SK-N-MC (cell line): ENCODE data around the gene PLD5.

Experiments used
- EZH2 ChIP-seq: fragments of 200-600 bp; sonication (generic); IDR thresholded peaks from one replicate; pipeline ENCODE4 v1.6.1; 2017; ENCODE audit warnings: antibody characterized with exemption
- FOXP2 ChIP-seq: optimal IDR thresholded peaks from 2 replicates; pipeline ENCODE3; 2011; ENCODE audit warnings: mild to moderate bottlenecking, moderate library complexity; ENCODE audit not compliant: insufficient read depth; ENCODE audit errors: extremely low read length, control extremely low read depth
- POLR2AphosphoS5 ChIP-seq: IDR thresholded peaks from 2 replicates; pipeline ENCODE4 v1.6.1; 2012; ENCODE audit warnings: mild to moderate bottlenecking, low read depth, low read length, borderline replicate concordance

DNA sequence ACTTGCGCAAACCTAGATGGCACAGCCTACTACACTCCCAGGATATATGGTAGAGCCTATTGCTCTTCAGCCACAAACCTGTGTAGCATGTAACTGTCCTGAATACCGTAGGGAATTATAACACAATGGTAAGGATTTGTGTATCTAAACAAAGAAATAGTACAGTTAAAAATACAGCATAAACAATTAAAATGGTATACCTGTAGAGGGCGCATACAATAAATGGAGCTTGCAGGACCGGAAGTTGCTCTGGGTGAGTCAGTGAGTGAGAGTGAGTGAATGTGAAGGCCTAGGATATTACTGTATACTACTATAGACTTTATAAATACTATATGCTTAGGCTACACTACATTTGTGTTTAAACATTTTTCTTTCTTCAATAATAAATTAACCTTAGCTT lies 99.3 kb downstream of the PLD5 start:
- TF ChIP-seq EZH2 (no peak), POLR2AphosphoS5 (no peak), FOXP2 (no peak)
